Retinal pigment epithelial cell (primary cell): Measurements from ENCODE around the gene NOS1AP.

Source experiments
- DNase-seq: peaks from one replicate; pipeline ENCODE4 v3.0.0-alpha.2; 2010; ENCODE audit warnings: low read depth
- H3K4me3 ChIP-seq: 2 replicates; pipeline ENCODE4 v1.5.1; 2011; ENCODE audit warnings: mild to moderate bottlenecking, low read length, control low read depth, moderate library complexity
- CTCF ChIP-seq: conservative IDR thresholded peaks from 2 replicates; pipeline ENCODE4 v1.5.1; 2011; ENCODE audit warnings: low read depth, low read length, control low read depth, inconsistent platforms

The NOS1AP gene

GRCh38 chr1:162259894-162260455 is 190.5 kb downstream of the NOS1AP start:
- no peak for TF ChIP-seq CTCF
- DNase-seq: no peak
- H3K4me3 ChIP-seq: no peak overlapping the region

- TF ChIP-seq CTCF: no peak
- no peak for DNase-seq
- no peak overlapping the region for H3K4me3 ChIP-seq
Measured at GRCh38 chr1:162264108-162264507, 194.6 kb downstream of the NOS1AP start.

- TF ChIP-seq CTCF: no peak
- H3K4me3 ChIP-seq: no peak overlapping the region
- DNase-seq: no peak
Measured at GRCh38 chr1:162265983-162266382, 196.5 kb downstream of the NOS1AP start.

- no peak for TF ChIP-seq CTCF
- no peak for DNase-seq
- no peak overlapping the region for H3K4me3 ChIP-seq
Measured at GRCh38 chr1:162270016-162270770, 200.7 kb downstream of the NOS1AP start.

GRCh38 chr1:162271972-162272371 is 202.5 kb downstream of the NOS1AP start:
- no peak overlapping the region for H3K4me3 ChIP-seq
- TF ChIP-seq CTCF: no peak
- DNase-seq: peak; percentile 68

- no peak for DNase-seq
- no peak for TF ChIP-seq CTCF
- no peak overlapping the region for H3K4me3 ChIP-seq
Measured at GRCh38 chr1:162272419-162272818, 202.9 kb downstream of the NOS1AP start.

- H3K4me3 ChIP-seq: no peak overlapping the region
- TF ChIP-seq CTCF: no peak
- no peak for DNase-seq
Measured at GRCh38 chr1:162275622-162276175, 206.2 kb downstream of the NOS1AP start.
